Measurements from ENCODE around the gene EWSR1. TPM values are rescaled to one million over a fixed set of nuclear protein-coding genes. Genes with fewer than 3 reads are reported as not detected.

Gene EWSR1
- total RNA-seq, 1 donor from 2014 or later = 205 TPM

DNA sequence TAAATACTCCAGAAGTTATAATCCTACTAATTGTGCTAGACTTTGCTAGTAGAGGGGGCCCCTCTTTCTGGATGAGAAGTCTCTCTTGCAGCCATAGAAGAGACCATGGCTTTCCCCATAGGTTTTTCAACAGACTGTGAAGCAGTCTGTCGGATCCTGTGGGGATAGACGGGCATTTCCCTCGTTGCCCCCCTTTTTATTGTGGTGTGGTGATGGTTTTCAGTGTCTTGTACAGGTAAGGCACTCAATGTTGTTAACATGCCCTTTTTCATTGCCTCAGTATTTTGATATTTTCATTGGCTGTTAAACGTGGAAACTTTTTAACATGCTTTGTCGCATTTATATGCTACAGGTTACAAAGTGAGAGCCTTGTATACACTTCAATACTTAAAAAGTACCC lies 22.0 kb downstream of the EWSR1 start:
- no peak overlapping the region for H3K4me3 ChIP-seq (ENCODE audit: low read depth, low read length)
- no peak for DNase-seq (ENCODE audit: low read depth)
- TF ChIP-seq, protein P1, sequence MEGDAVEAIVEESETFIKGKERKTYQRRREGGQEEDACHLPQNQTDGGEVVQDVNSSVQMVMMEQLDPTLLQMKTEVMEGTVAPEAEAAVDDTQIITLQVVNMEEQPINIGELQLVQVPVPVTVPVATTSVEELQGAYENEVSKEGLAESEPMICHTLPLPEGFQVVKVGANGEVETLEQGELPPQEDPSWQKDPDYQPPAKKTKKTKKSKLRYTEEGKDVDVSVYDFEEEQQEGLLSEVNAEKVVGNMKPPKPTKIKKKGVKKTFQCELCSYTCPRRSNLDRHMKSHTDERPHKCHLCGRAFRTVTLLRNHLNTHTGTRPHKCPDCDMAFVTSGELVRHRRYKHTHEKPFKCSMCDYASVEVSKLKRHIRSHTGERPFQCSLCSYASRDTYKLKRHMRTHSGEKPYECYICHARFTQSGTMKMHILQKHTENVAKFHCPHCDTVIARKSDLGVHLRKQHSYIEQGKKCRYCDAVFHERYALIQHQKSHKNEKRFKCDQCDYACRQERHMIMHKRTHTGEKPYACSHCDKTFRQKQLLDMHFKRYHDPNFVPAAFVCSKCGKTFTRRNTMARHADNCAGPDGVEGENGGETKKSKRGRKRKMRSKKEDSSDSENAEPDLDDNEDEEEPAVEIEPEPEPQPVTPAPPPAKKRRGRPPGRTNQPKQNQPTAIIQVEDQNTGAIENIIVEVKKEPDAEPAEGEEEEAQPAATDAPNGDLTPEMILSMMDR (IDR thresholded peaks at IDR 0.05; ENCODE audit: insufficient read depth, low read length, poor library complexity, severe bottlenecking) = no peak
- no peaks in the 10 kb centered on the region for H3K36me3 ChIP-seq (ENCODE audit: control insufficient read depth, insufficient read depth, low read length)
- no peaks in the 10 kb centered on the region for H3K27me3 ChIP-seq (ENCODE audit: control insufficient read depth, insufficient read depth, low read length)

DNA sequence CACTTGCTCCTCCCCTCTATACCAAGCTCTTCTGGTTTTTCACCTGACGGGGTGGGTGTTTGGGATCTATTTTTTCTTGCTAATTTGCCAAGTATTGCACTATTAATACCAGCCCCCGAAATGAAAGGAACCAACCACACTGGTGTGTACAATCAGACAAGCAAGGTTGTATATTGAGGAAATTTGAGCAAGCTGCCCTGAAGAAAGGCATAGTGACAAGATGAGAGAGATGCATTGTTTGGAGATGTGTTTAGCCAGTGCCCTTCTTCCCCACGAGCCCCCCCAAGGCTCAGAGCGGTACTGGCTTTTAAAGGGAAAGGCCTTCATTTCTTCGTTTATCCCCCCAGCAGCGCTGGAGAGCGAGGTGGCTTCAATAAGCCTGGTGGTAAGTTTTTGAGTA lies 23.1 kb downstream of the EWSR1 start:
- H3K36me3 ChIP-seq (ENCODE audit: control insufficient read depth, insufficient read depth, low read length) = no peaks in the 10 kb centered on the region
- no peaks in the 10 kb centered on the region for H3K27me3 ChIP-seq (ENCODE audit: control insufficient read depth, insufficient read depth, low read length)
- no peak for DNase-seq (ENCODE audit: low read depth)
- no peak overlapping the region for H3K4me3 ChIP-seq (ENCODE audit: low read depth, low read length)
- TF ChIP-seq, protein P1 (IDR thresholded peaks at IDR 0.05; ENCODE audit: insufficient read depth, low read length, poor library complexity, severe bottlenecking) = no peak

DNA sequence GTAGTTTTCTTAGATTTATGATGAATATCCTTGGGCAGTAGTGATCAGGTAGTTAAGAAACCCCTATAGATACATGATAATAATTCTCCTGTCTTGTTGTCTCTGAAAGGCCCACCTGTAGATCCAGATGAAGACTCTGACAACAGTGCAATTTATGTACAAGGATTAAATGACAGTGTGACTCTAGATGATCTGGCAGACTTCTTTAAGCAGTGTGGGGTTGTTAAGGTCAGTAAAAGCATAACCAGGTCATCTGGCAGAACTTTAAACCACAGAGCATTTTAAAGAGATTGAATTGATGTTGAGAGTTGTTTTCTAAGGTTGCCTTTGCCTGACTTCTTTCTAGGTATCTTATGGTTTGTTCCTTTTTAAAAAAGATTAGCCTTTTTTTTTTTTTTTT lies 24.3 kb downstream of the EWSR1 start:
- Histone ChIP-seq H3K36me3 (ENCODE audit: control insufficient read depth, insufficient read depth, low read length) (peaks cover 2% of the 10 kb centered on the region), H3K4me3 (ENCODE audit: low read depth, low read length) (no peak overlapping the region), H3K27me3 (ENCODE audit: control insufficient read depth, insufficient read depth, low read length) (no peaks in the 10 kb centered on the region)
- TF ChIP-seq, protein P1 (IDR thresholded peaks at IDR 0.05; ENCODE audit: insufficient read depth, low read length, poor library complexity, severe bottlenecking) = no peak
- no peak for DNase-seq (ENCODE audit: low read depth)

DNA sequence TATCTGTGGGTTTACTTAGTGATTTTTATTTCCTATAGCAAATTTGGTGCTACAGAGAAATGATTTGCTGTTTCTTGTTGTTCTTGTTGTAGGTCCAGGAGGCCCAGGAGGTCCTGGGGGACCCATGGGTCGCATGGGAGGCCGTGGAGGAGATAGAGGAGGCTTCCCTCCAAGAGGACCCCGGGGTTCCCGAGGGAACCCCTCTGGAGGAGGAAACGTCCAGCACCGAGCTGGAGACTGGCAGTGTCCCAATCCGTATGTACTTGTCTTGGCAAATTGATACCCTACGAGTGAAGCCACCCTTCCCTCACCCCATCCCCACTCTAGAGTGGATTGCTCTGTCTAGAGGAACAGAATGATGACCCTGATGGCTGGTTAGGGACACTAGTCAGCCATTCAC lies 30.6 kb downstream of the EWSR1 start:
- H3K36me3 ChIP-seq (ENCODE audit: control insufficient read depth, insufficient read depth, low read length) = peaks cover 4% of the 10 kb centered on the region
- no peak overlapping the region for H3K4me3 ChIP-seq (ENCODE audit: low read depth, low read length)
- TF ChIP-seq, protein P1 (IDR thresholded peaks at IDR 0.05; ENCODE audit: insufficient read depth, low read length, poor library complexity, severe bottlenecking) = no peak
- H3K27me3 ChIP-seq (ENCODE audit: control insufficient read depth, insufficient read depth, low read length) = no peaks in the 10 kb centered on the region
- no peak for DNase-seq (ENCODE audit: low read depth)

DNA sequence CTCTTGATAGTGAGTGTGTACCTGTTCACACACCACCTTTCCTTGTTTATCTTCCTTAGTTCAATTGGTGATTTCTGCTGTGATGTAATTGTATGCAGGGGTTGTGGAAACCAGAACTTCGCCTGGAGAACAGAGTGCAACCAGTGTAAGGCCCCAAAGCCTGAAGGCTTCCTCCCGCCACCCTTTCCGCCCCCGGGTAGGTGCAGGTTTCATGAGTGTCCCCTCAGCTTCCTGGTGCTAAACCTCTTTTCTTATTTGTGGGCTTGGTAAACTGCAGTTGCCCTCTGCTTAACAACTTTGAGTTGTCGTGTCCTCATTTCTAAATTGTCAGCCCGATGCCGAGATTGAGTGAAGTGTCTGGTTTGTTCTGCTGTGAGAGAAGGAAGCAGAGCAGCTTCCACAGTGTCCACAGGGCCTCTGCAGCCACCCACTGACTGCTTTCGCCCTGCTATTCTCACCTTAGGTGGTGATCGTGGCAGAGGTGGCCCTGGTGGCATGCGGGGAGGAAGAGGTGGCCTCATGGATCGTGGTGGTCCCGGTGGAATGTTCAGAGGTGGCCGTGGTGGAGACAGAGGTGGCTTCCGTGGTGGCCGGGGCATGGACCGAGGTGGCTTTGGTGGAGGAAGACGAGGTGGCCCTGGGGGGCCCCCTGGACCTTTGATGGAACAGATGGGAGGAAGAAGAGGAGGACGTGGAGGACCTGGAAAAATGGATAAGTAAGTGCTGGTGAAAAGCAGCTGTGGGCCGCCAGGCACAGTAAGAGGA lies 31.2 kb downstream of the EWSR1 start:
- no peak for DNase-seq (ENCODE audit: low read depth)
- no peaks in the 10 kb centered on the region for H3K27me3 ChIP-seq (ENCODE audit: control insufficient read depth, insufficient read depth, low read length)
- peaks cover 4% of the 10 kb centered on the region for H3K36me3 ChIP-seq (ENCODE audit: control insufficient read depth, insufficient read depth, low read length)
- TF ChIP-seq, protein P1 (IDR thresholded peaks at IDR 0.05; ENCODE audit: insufficient read depth, low read length, poor library complexity, severe bottlenecking) = no peak
- no peak overlapping the region for H3K4me3 ChIP-seq (ENCODE audit: low read depth, low read length)

DNA sequence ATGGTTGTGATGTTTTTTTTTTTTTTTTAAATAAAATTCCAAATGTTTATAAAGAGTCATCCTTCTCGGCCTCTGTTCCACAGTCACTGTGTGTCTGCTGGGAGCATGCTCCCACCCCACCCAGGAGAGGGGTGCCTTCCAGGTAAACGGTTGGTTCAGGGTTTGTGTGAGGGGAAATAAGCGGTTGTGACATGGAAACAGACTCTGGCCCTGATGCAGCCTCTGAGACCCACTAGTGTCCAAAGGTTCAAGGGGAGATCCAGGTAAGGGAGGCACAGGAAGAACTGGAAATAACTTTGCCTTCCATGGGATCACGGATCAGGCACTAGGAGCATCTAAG lies 32.4 kb downstream of the EWSR1 start:
- TF ChIP-seq, protein P1 (IDR thresholded peaks at IDR 0.05; ENCODE audit: insufficient read depth, low read length, poor library complexity, severe bottlenecking) = no peak
- H3K36me3 ChIP-seq (ENCODE audit: control insufficient read depth, insufficient read depth, low read length) = peaks cover 4% of the 10 kb centered on the region
- H3K27me3 ChIP-seq (ENCODE audit: control insufficient read depth, insufficient read depth, low read length) = no peaks in the 10 kb centered on the region
- H3K4me3 ChIP-seq (ENCODE audit: low read depth, low read length) = no peak overlapping the region
- DNase-seq (ENCODE audit: low read depth) = no peak

Measured in kidney epithelial cell (primary cell).